Measurements from ENCODE around the gene KCNT2. TPM values are rescaled to one million over a fixed set of nuclear protein-coding genes. Genes with fewer than 3 reads are reported as not detected.

KCNT2 gene
- total and polyA plus RNA-seq, 2 of the 8 experiments (the other 6 are each of a cell fraction or from before 2014, with no cell fraction given), result 2.3 to 10.2 TPM

- TF ChIP-seq ATF2 (IDR thresholded peaks at IDR 0.05; ENCODE audit: low read length), result no peak
- no peak for TF ChIP-seq CHD7 (IDR thresholded peaks at IDR 0.05; ENCODE audit: insufficient replicate concordance, low read length)
- no peak for TF ChIP-seq ZNF274 (IDR thresholded peaks at IDR 0.05; ENCODE audit: borderline replicate concordance, extremely low read depth, low read length)
- TF ChIP-seq GTF2F1 (IDR thresholded peaks at IDR 0.05; ENCODE audit: borderline replicate concordance, low read depth, low read length), result no peak
- no peak for TF ChIP-seq POU5F1 (IDR thresholded peaks at IDR 0.05; ENCODE audit: low read depth, low read length)
- no peak for TF ChIP-seq TBP (IDR thresholded peaks at IDR 0.05; ENCODE audit: low read depth, low read length)
Measured at GRCh38 chr1:196510451-196510850, 97.8 kb downstream of the KCNT2 start (continued).

Data from H1 (cell line).